ENCODE results near the gene GHR. TPM values are rescaled to one million over a fixed set of nuclear protein-coding genes. Genes with fewer than 3 reads are reported as not detected.

The GHR gene
- total and polyA plus RNA-seq, 2 of the 8 experiments (the other 6 are each of a cell fraction or from before 2014, with no cell fraction given) = 0.15 to 0.19 TPM

- H3K18ac ChIP-seq (ENCODE audit: extremely low read depth, low read length) = no peak overlapping the region
- no peaks in the 10 kb centered on the region for H4K20me1 ChIP-seq (replicated peaks in 1 of 2; ENCODE audit: control insufficient read depth in 1 of 2, insufficient read depth in 2 of 2, low read length in 2 of 2)
- H3K23ac ChIP-seq (ENCODE audit: insufficient read length) = no peak overlapping the region
- H2AFZ ChIP-seq (ENCODE audit: low read length) = no peak overlapping the region
- H2BK12ac ChIP-seq (ENCODE audit: low read depth, low read length) = no peak overlapping the region
- H3K36me3 ChIP-seq (ENCODE audit: control insufficient read depth in 2 of 4, insufficient read depth in 4 of 4, low read length in 3 of 4) = no peaks in the 10 kb centered on the region
- H3K56ac ChIP-seq (replicated peaks; ENCODE audit: insufficient read length, low read depth, low read length) = no peak overlapping the region
- H4K5ac ChIP-seq (ENCODE audit: insufficient read length, low read depth, low read length) = no peak overlapping the region
- no peak overlapping the region for H3K4me2 ChIP-seq (ENCODE audit: insufficient read depth in 1 of 2, low read depth in 2 of 2, low read length in 2 of 2)
- H3K14ac ChIP-seq (ENCODE audit: insufficient read length) = no peak overlapping the region
- no peak overlapping the region for H2BK15ac ChIP-seq (ENCODE audit: low read length)
- H3K79me1 ChIP-seq (ENCODE audit: low read depth, low read length) = no peaks in the 10 kb centered on the region
- H3K9me3 ChIP-seq (ENCODE audit: insufficient read depth in 2 of 2, low read depth in 1 of 2, low read length in 1 of 2) = no peaks in the 10 kb centered on the region
- WGBS, 2 experiments (ENCODE audit: extremely low coverage in 1 of 2, insufficient coverage in 1 of 2, insufficient read length in 1 of 2, insufficient replicate concordance in 2 of 2, low coverage in 1 of 2, low lambda C conversion rate in 2 of 2, missing lambda C conversion rate in 1 of 2) = 92% methylated on average over 13 of the region's 13 CpGs; no CpG with 5 or more reads in 1 of the 2 experiments
- peaks cover 0 to 1% (median 0%) of the 10 kb centered on the region in 4 experiments; a peak in 1 of 7 replicates for H3K4me1 ChIP-seq (replicated peaks in 1 of 4; ENCODE audit: control insufficient read depth in 3 of 4, insufficient read depth in 4 of 4, low read length in 3 of 4)
- H3K27me3 ChIP-seq (replicated peaks in 1 of 4; ENCODE audit: control insufficient read depth in 3 of 4, extremely low read depth in 1 of 4, insufficient read depth in 3 of 4, low read length in 3 of 4) = no peaks in the 10 kb centered on the region
- H3K4ac ChIP-seq (replicated peaks; ENCODE audit: insufficient read length, low read depth, low read length) = no peak overlapping the region
- CTCF ChIA-PET (ENCODE audit: partially characterized antibody) = interaction anchor here (0.6 to 5.6 kb wide), 36 partner anchors 8 to 727 kb away, joined by 3 to 26 read pairs (median 5); partner anchors contain the start of gene GHR
- no peak overlapping the region for H2BK20ac ChIP-seq (ENCODE audit: low read length)
- FAIRE-seq (no peak), DNase-seq (ENCODE audit: low read depth in 1 of 2, low spot score in 2 of 2) (no peak)
- POLR2A ChIA-PET (ENCODE audit: partially characterized antibody) = no interaction called here
- no peaks in the 10 kb centered on the region for H3K23me2 ChIP-seq (ENCODE audit: low read depth, low read length)
- H2BK120ac ChIP-seq (replicated peaks; ENCODE audit: low read depth, low read length) = no peak overlapping the region
- H2BK5ac ChIP-seq (ENCODE audit: low read depth, low read length) = no peak overlapping the region
- H3K9ac ChIP-seq (replicated peaks in 1 of 4; ENCODE audit: extremely low read depth in 1 of 4, low read depth in 3 of 4, low read length in 3 of 4) = no peak overlapping the region
- no peak overlapping the region for H4K91ac ChIP-seq (replicated peaks; ENCODE audit: insufficient read length, low read length)
- H3K27ac ChIP-seq (ENCODE audit: low read depth, low read length) = no peak overlapping the region
- H4K8ac ChIP-seq (ENCODE audit: extremely low read depth, insufficient read depth, low read length) = no peak overlapping the region
- no peak overlapping the region for H2AK5ac ChIP-seq (ENCODE audit: low read depth, low read length)
- no peaks in the 10 kb centered on the region for H3K79me2 ChIP-seq (ENCODE audit: control insufficient read depth in 1 of 2, insufficient read depth in 2 of 2, low read length in 2 of 2)
- H3K4me3 ChIP-seq (ENCODE audit: extremely low read depth in 1 of 4, insufficient read depth in 2 of 4, low read depth in 3 of 4, low read length in 4 of 4) = no peak overlapping the region
- TF ChIP-seq SRF (IDR thresholded peaks at IDR 0.05; ENCODE audit: low read depth, low read length) (no peak), CBX8 (IDR thresholded peaks at IDR 0.05; ENCODE audit: borderline replicate concordance, low read depth, low read length) (no peak), FOSL1 (IDR thresholded peaks at IDR 0.05; ENCODE audit: insufficient read depth, low read depth, low read length) (no peak), CEBPB (IDR thresholded peaks at IDR 0.05; ENCODE audit: low read depth, low read length) (no peak), CHD2 (IDR thresholded peaks at IDR 0.05; ENCODE audit: low read length) (no peak), SIN3A (conservative IDR thresholded peaks at IDR 0.05 in 1 of 2, IDR thresholded peaks at IDR 0.05 in 1 of 2; ENCODE audit: low read depth in 1 of 2, low read length in 2 of 2) (no peak), YY1 (IDR thresholded peaks at IDR 0.05; ENCODE audit: low read depth, low read length) (no peak), BRCA1 (IDR thresholded peaks at IDR 0.05; ENCODE audit: low read depth, low read length) (no peak), CHD1 (IDR thresholded peaks at IDR 0.05; ENCODE audit: low read depth, low read length) (no peak), EGR1 (IDR thresholded peaks at IDR 0.05; ENCODE audit: borderline replicate concordance, low read depth, low read length) (no peak), BACH1 (IDR thresholded peaks at IDR 0.05; ENCODE audit: low read length) (no peak), RXRA (IDR thresholded peaks at IDR 0.05; ENCODE audit: insufficient read depth, low read depth, low read length) (no peak)
- TF ChIP-seq, protein P1, sequence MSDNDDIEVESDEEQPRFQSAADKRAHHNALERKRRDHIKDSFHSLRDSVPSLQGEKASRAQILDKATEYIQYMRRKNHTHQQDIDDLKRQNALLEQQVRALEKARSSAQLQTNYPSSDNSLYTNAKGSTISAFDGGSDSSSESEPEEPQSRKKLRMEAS (IDR thresholded peaks at IDR 0.05) = no peak
- TF ChIP-seq, protein P2, sequence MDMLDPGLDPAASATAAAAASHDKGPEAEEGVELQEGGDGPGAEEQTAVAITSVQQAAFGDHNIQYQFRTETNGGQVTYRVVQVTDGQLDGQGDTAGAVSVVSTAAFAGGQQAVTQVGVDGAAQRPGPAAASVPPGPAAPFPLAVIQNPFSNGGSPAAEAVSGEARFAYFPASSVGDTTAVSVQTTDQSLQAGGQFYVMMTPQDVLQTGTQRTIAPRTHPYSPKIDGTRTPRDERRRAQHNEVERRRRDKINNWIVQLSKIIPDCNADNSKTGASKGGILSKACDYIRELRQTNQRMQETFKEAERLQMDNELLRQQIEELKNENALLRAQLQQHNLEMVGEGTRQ (IDR thresholded peaks at IDR 0.05; ENCODE audit: low read length) = no peak
These were observed 159.5 kb downstream of the GHR start for GRCh38 chr5:42582723-42583122.

Data from H1 (cell line).